H9 (cell line): ENCODE measurements around the gene TPPP. TPM values are rescaled to one million over a fixed set of nuclear protein-coding genes. Genes with fewer than 3 reads are reported as not detected.
"Not testable (repeated sequence)": the region's sequence is repeated elsewhere in the genome, so short reads cannot be mapped to it uniquely, and the experiment has no call there.

Experiments used
- DNase-seq: peaks from one replicate; pipeline ENCODE4 v3.0.0-alpha.2; 2017
- H2AFZ ChIP-seq: one replicate; pipeline ENCODE4 v1.6.1; 2013; ENCODE audit warnings: mild to moderate bottlenecking, low read length, control low read depth, moderate library complexity
- H2AK5ac ChIP-seq: 2 replicates; pipeline ENCODE4 v1.6.1; 2013; ENCODE audit warnings: low read length, control low read depth, mixed read lengths; ENCODE audit not compliant: insufficient read length
- H2BK120ac ChIP-seq: one replicate; pipeline ENCODE4 v1.6.1; 2013; ENCODE audit warnings: low read depth, mild to moderate bottlenecking, low read length, control low read depth, inconsistent platforms; ENCODE audit not compliant: poor library complexity, severe bottlenecking
- H2BK12ac ChIP-seq: 2 replicates; pipeline ENCODE4 v1.6.1; 2013; ENCODE audit warnings: low read length, control low read depth, mixed read lengths, low read depth; ENCODE audit not compliant: insufficient read length
- H2BK15ac ChIP-seq: 2 replicates; pipeline ENCODE4 v1.6.1; 2013; ENCODE audit warnings: low read depth, low read length, control low read depth
- H2BK20ac ChIP-seq: one replicate; pipeline ENCODE4 v1.6.1; 2013; ENCODE audit warnings: low read depth, mild to moderate bottlenecking, low read length, control low read depth, inconsistent platforms; ENCODE audit not compliant: poor library complexity, severe bottlenecking
- H2BK5ac ChIP-seq: 2 replicates; pipeline ENCODE4 v1.6.1; 2013; ENCODE audit warnings: low read length, control low read depth, mixed read lengths; ENCODE audit not compliant: insufficient read length
- H3K14ac ChIP-seq: 2 replicates; pipeline ENCODE4 v1.6.1; 2013; ENCODE audit warnings: low read length, control low read depth; ENCODE audit not compliant: insufficient read depth
- H3K18ac ChIP-seq: 2 replicates; pipeline ENCODE4 v1.6.1; 2013; ENCODE audit warnings: low read depth, mild to moderate bottlenecking, mixed read lengths, low read length, control low read depth; ENCODE audit not compliant: insufficient read length
- H3K23ac ChIP-seq: 2 replicates; pipeline ENCODE4 v1.6.1; 2013; ENCODE audit warnings: low read length, control low read depth, mixed read lengths, low read depth; ENCODE audit not compliant: insufficient read length
- H3K23me2 ChIP-seq: 2 replicates; pipeline ENCODE4 v1.6.1; 2013; ENCODE audit warnings: low read depth, mild to moderate bottlenecking, mixed read lengths, low read length, control low read depth; ENCODE audit not compliant: insufficient read length, poor library complexity, severe bottlenecking
- H3K27ac ChIP-seq: 2 replicates; pipeline ENCODE4 v1.5.1; 2013; ENCODE audit warnings: low read length, control low read depth, mixed read lengths, low read depth; ENCODE audit not compliant: insufficient read length
- H3K27me3 ChIP-seq: 2 replicates; pipeline ENCODE4 v1.6.1; 2013; ENCODE audit warnings: low read length, control low read depth, inconsistent platforms; ENCODE audit not compliant: insufficient read depth
- H3K4ac ChIP-seq: 2 replicates; pipeline ENCODE4 v1.6.1; 2013; ENCODE audit warnings: low read depth, mild to moderate bottlenecking, control low read depth, inconsistent platforms, low read length, moderate library complexity
- H3K4me1 ChIP-seq: 2 replicates; pipeline ENCODE4 v1.6.1; 2013; ENCODE audit warnings: low read length, control low read depth, inconsistent platforms; ENCODE audit not compliant: insufficient read depth
- H3K4me2 ChIP-seq: 2 replicates; pipeline ENCODE4 v1.6.1; 2013; ENCODE audit warnings: low read length, control low read depth, mixed read lengths; ENCODE audit not compliant: insufficient read length, insufficient read depth
- H3K56ac ChIP-seq: 2 replicates; pipeline ENCODE4 v1.6.1; 2013; ENCODE audit warnings: low read depth, mild to moderate bottlenecking, mixed read lengths, low read length, control low read depth; ENCODE audit not compliant: insufficient read length
- H3K79me1 ChIP-seq: 2 replicates; pipeline ENCODE4 v1.6.1; 2013; ENCODE audit warnings: low read depth, mild to moderate bottlenecking, moderate library complexity, low read length, control low read depth, inconsistent platforms; ENCODE audit not compliant: insufficient read depth, poor library complexity, severe bottlenecking
- H3K79me2 ChIP-seq: 2 replicates; pipeline ENCODE4 v1.6.1; 2013; ENCODE audit warnings: low read length, control low read depth, inconsistent platforms; ENCODE audit not compliant: insufficient read depth
- H3K9ac ChIP-seq: 2 replicates; pipeline ENCODE4 v1.6.1; 2013; ENCODE audit warnings: low read length, control low read depth, mixed read lengths; ENCODE audit not compliant: insufficient read length; ENCODE audit errors: extremely low read depth
- H3K9me3 ChIP-seq: one replicate; pipeline ENCODE4 v1.6.1; 2013; ENCODE audit warnings: low read depth, low read length, inconsistent platforms; ENCODE audit not compliant: control insufficient read depth
- H3T11ph ChIP-seq: one replicate; pipeline ENCODE4 v1.6.1; 2013; ENCODE audit warnings: mild to moderate bottlenecking, low read length, control low read depth, inconsistent platforms
- H4K20me1 ChIP-seq: one replicate; pipeline ENCODE4 v1.6.1; 2013; ENCODE audit not compliant: control insufficient read depth, insufficient read length, insufficient read depth
- H4K5ac ChIP-seq: 2 replicates; pipeline ENCODE4 v1.6.1; 2013; ENCODE audit warnings: low read depth, mild to moderate bottlenecking, mixed read lengths, low read length, control low read depth; ENCODE audit not compliant: insufficient read length
- H4K8ac ChIP-seq: replicated peaks from 2 replicates; pipeline ENCODE4 v1.6.1; 2013; ENCODE audit warnings: low read length, control low read depth, mixed read lengths, low read depth; ENCODE audit not compliant: insufficient read length
- H4K91ac ChIP-seq: 2 replicates; pipeline ENCODE4 v1.6.1; 2013; ENCODE audit warnings: low read depth, mild to moderate bottlenecking, moderate library complexity, mixed read lengths, low read length, control low read depth; ENCODE audit not compliant: insufficient read length
- H3K27ac Mint-ChIP-seq, 3 experiments: 2 replicates in 2 of 3; 3 replicates in 1 of 3; pipeline ENCODE4 v1.8.0; 2020 to 2021; ENCODE audit warnings: mixed read lengths in 3 of 3, mild to moderate bottlenecking in 1 of 3, moderate library complexity in 1 of 3
- H3K27me3 Mint-ChIP-seq: 2 replicates; pipeline ENCODE4 v1.8.0; 2021; ENCODE audit warnings: low read depth, mild to moderate bottlenecking, moderate library complexity, mixed read lengths
- H3K36me3 Mint-ChIP-seq, 3 experiments: 2 replicates in 2 of 3; 3 replicates in 1 of 3; pipeline ENCODE4 v1.8.0; 2020 to 2021; ENCODE audit warnings: low read depth in 3 of 3, mixed read lengths in 3 of 3; ENCODE audit not compliant: insufficient read depth in 1 of 3
- H3K4me1 Mint-ChIP-seq, 2 experiments: 2 replicates each; pipeline ENCODE4 v1.8.0; 2020; ENCODE audit warnings: mixed read lengths in 2 of 2
- H3K4me3 Mint-ChIP-seq, 2 experiments: 2 replicates in 1 of 2; 3 replicates in 1 of 2; pipeline ENCODE4 v1.8.0; 2020 to 2021; ENCODE audit warnings: mild to moderate bottlenecking in 2 of 2, mixed read lengths in 2 of 2, moderate library complexity in 1 of 2
- H3K9me3 Mint-ChIP-seq, 2 experiments: 2 replicates in 1 of 2; 3 replicates in 1 of 2; pipeline ENCODE4 v1.8.0; 2020; ENCODE audit warnings: mild to moderate bottlenecking in 2 of 2, mixed read lengths in 2 of 2, moderate library complexity in 1 of 2
- WGBS: extraction: QIAGEN DNeasy Blood & Tissue Kit; methylation state at CpG from one replicate; pipeline ENCODE4 v1.1.7; 2013; ENCODE audit warnings: missing lambda C conversion rate, low lambda C conversion rate, mixed read lengths; ENCODE audit not compliant: insufficient read length; ENCODE audit errors: extremely low coverage; 5-methylcytosine and 5-hydroxymethylcytosine counted together
- total RNA-seq: library from RNA; stranded (reverse); gene quantifications from 2 replicates; pipeline ENCODE4 v1.2.1, GENCODE V29; 2021

TPPP gene
- total RNA-seq, 1 experiment from 2014 or later, result 0.44 TPM

- H3K9ac ChIP-seq, DNase-seq, H2AK5ac ChIP-seq, H3K9me3 Mint-ChIP-seq, H3K4ac ChIP-seq, H4K8ac ChIP-seq, H3K4me1 Mint-ChIP-seq, H4K91ac ChIP-seq, H2AFZ ChIP-seq, H3K4me2 ChIP-seq, H2BK12ac ChIP-seq, H2BK5ac ChIP-seq, H3K56ac ChIP-seq, H3K79me1 ChIP-seq, H3K23ac ChIP-seq, H2BK15ac ChIP-seq, H2BK20ac ChIP-seq, H3K27ac ChIP-seq, H3K9me3 ChIP-seq, H3K36me3 Mint-ChIP-seq, H4K5ac ChIP-seq, H3K14ac ChIP-seq, H3K27ac Mint-ChIP-seq, H3T11ph ChIP-seq, H4K20me1 ChIP-seq, H3K23me2 ChIP-seq, H3K4me3 Mint-ChIP-seq, H3K79me2 ChIP-seq, H3K27me3 ChIP-seq, H3K18ac ChIP-seq, H2BK120ac ChIP-seq, H3K4me1 ChIP-seq: not testable (repeated sequence)
- WGBS, result no CpG with 5 or more reads among the region's 7 CpGs
- peaks cover 20% of the 10 kb centered on the region for H3K27me3 Mint-ChIP-seq
Measured at GRCh38 chr5:729225-729624, 36.1 kb upstream of the TPPP start.
